Activated CD4-positive, alpha-beta T cell treated with anti-CD3 and anti-CD28 coated beads for 1 hour (primary cell): ENCODE measurements around the gene NDE1.
"Not testable (repeated sequence)": the region's sequence is repeated elsewhere in the genome, so short reads cannot be mapped to it uniquely, and the experiment has no call there.

ENCODE experiments used
- DNase-seq: peaks from one replicate; pipeline ENCODE4 v3.0.0-alpha.2; 2020

Gene NDE1

GRCh38 chr16:15650019-15650697 is at the start of gene NDE1:
Gene NDE1 (plus strand): TSS chr16:15650245. CDS start chr16:15664779, 14,534 bp downstream.
- DNase-seq = peak; percentile 74

GRCh38 chr16:15601212-15601879 is 48.7 kb upstream of the NDE1 start:
- DNase-seq = no peak

- no peak for DNase-seq
These were observed 47.6 kb upstream of the NDE1 start for GRCh38 chr16:15602285-15603044.

GRCh38 chr16:15604460-15605440 is 45.3 kb upstream of the NDE1 start:
- DNase-seq = no peak

- no peak for DNase-seq
These were observed 44.1 kb upstream of the NDE1 start for GRCh38 chr16:15605839-15606517.

GRCh38 chr16:15606518-15607220 is 43.4 kb upstream of the NDE1 start:
- DNase-seq = no peak

GRCh38 chr16:15607221-15607699 is 42.8 kb upstream of the NDE1 start:
- DNase-seq = not testable (repeated sequence)

- DNase-seq = no peak
These were observed 42.2 kb upstream of the NDE1 start for GRCh38 chr16:15607700-15608396.

GRCh38 chr16:15608398-15609285 is 41.4 kb upstream of the NDE1 start:
- no peak for DNase-seq

- no peak for DNase-seq
These were observed 40.8 kb upstream of the NDE1 start for GRCh38 chr16:15609286-15609649.

GRCh38 chr16:15610369-15610871 is 39.6 kb upstream of the NDE1 start:
- DNase-seq = no peak

GRCh38 chr16:15611610-15612009 is 38.4 kb upstream of the NDE1 start:
- DNase-seq = no peak

- DNase-seq = no peak
These were observed 36.4 kb upstream of the NDE1 start for GRCh38 chr16:15613676-15614075.

GRCh38 chr16:15616012-15616411 is 34.0 kb upstream of the NDE1 start:
- no peak for DNase-seq

GRCh38 chr16:15616475-15617165 is 33.4 kb upstream of the NDE1 start:
- DNase-seq = no peak

GRCh38 chr16:15617901-15618300 is 32.1 kb upstream of the NDE1 start:
- no peak for DNase-seq

- DNase-seq = no peak
These were observed 31.7 kb upstream of the NDE1 start for GRCh38 chr16:15618392-15618791.

GRCh38 chr16:15620611-15621195 is 29.3 kb upstream of the NDE1 start:
- no peak for DNase-seq
